Measurements from ENCODE around the gene EML2. TPM values are rescaled to one million over a fixed set of nuclear protein-coding genes. Genes with fewer than 3 reads are reported as not detected.

EML2 gene
- total RNA-seq, 2 donors from 2014 or later, result 25.7 to 60.6 TPM

- DNase-seq (no peak), ATAC-seq (no peak)
- peaks cover 0 to 42% of the 10 kb centered on the region in 2 donors for H3K27me3 ChIP-seq
- TF ChIP-seq POLR2A (IDR thresholded peaks at IDR 0.05) (no peak), CTCF (IDR thresholded peaks at IDR 0.05) (no peak)
- H3K36me3 ChIP-seq (replicated peaks in 1 of 2; ENCODE audit: insufficient read depth in 1 of 2, low read depth in 2 of 2), result no peaks in the 10 kb centered on the region
- peak overlapping the region in 1 of 4 donors; percentile 18 for H3K27ac ChIP-seq
- intact Hi-C loops (cut with DNase I), result no loop called here
- WGBS, 2 donors, result 25 to 32% methylated on average over 4 to 5 of the region's 5 CpGs
- no peaks in the 10 kb centered on the region for H3K9me3 ChIP-seq
- peaks cover 16% of the 10 kb centered on the region for H3K4me1 ChIP-seq
- H3K4me3 ChIP-seq, result no peak overlapping the region
Measured at GRCh38 chr19:45597425-45598111, 41.6 kb downstream of the EML2 start.

GRCh38 chr19:45595814-45596213, 43.4 kb downstream of the EML2 start:
- no peaks in the 10 kb centered on the region for H3K36me3 ChIP-seq (replicated peaks in 1 of 2; ENCODE audit: insufficient read depth in 1 of 2, low read depth in 2 of 2)
- intact Hi-C loops (cut with DNase I), result no loop called here
- peaks cover 9% of the 10 kb centered on the region for H3K4me1 ChIP-seq
- no peak overlapping the region for H3K4me3 ChIP-seq
- no peak overlapping the region for H3K27ac ChIP-seq
- DNase-seq, result no peak
- no peak for TF ChIP-seq CTCF (IDR thresholded peaks at IDR 0.05)
- no peak for TF ChIP-seq POLR2A (IDR thresholded peaks at IDR 0.05)
- peaks cover 0 to 24% of the 10 kb centered on the region in 2 donors for H3K27me3 ChIP-seq
- H3K9me3 ChIP-seq, result no peaks in the 10 kb centered on the region
- 32 to 34% methylated on average over 6 of the region's 6 CpGs for WGBS, 2 donors
- no peak for ATAC-seq

GRCh38 chr19:45593520-45593919, 45.7 kb downstream of the EML2 start:
- Histone ChIP-seq H3K4me1 (peaks cover 8% of the 10 kb centered on the region), H3K36me3 (replicated peaks in 1 of 2; ENCODE audit: insufficient read depth in 1 of 2, low read depth in 2 of 2) (no peaks in the 10 kb centered on the region), H3K27me3 (peaks cover 0 to 12% of the 10 kb centered on the region in 2 donors), H3K4me3 (no peak overlapping the region), H3K27ac (no peak overlapping the region), H3K9me3 (no peaks in the 10 kb centered on the region)
- TF ChIP-seq POLR2A (IDR thresholded peaks at IDR 0.05), result no peak
- TF ChIP-seq CTCF (IDR thresholded peaks at IDR 0.05), result no peak
- intact Hi-C loops (cut with DNase I), result no loop called here
- DNase-seq (no peak), ATAC-seq (no peak)
- WGBS, 2 donors, result 0 to 19% methylated on average over 1 of the region's 1 CpG

GRCh38 chr19:45592366-45592765, 46.8 kb downstream of the EML2 start:
- Histone ChIP-seq H3K27ac (no peak overlapping the region), H3K4me3 (no peak overlapping the region), H3K9me3 (no peaks in the 10 kb centered on the region), H3K4me1 (peaks cover 5% of the 10 kb centered on the region), H3K27me3 (peaks cover 0 to under 1% of the 10 kb centered on the region in 2 donors), H3K36me3 (replicated peaks in 1 of 2; ENCODE audit: insufficient read depth in 1 of 2, low read depth in 2 of 2) (no peaks in the 10 kb centered on the region)
- ATAC-seq, result no peak
- no peak for DNase-seq
- no peak for TF ChIP-seq CTCF (IDR thresholded peaks at IDR 0.05)
- TF ChIP-seq POLR2A (IDR thresholded peaks at IDR 0.05), result no peak
- intact Hi-C loops (cut with DNase I), result no loop called here
- WGBS, 2 donors, result 37 to 50% methylated on average over 4 of the region's 4 CpGs

GRCh38 chr19:45591638-45592005, 47.6 kb downstream of the EML2 start:
- H3K4me1 ChIP-seq, result peaks cover 5% of the 10 kb centered on the region
- no peak for DNase-seq
- H3K4me3 ChIP-seq, result no peak overlapping the region
- H3K36me3 ChIP-seq (replicated peaks in 1 of 2; ENCODE audit: insufficient read depth in 1 of 2, low read depth in 2 of 2), result no peaks in the 10 kb centered on the region
- H3K27me3 ChIP-seq, result no peaks in the 10 kb centered on the region
- no peak for ATAC-seq
- TF ChIP-seq CTCF (IDR thresholded peaks at IDR 0.05) (no peak), POLR2A (IDR thresholded peaks at IDR 0.05) (no peak)
- 62 to 81% methylated on average over 8 to 21 of the region's 21 CpGs for WGBS, 2 donors
- no peaks in the 10 kb centered on the region for H3K9me3 ChIP-seq
- intact Hi-C loops (cut with DNase I), result no loop called here
- H3K27ac ChIP-seq, result no peak overlapping the region
